Activated CD8-positive, alpha-beta memory T cell treated with anti-CD3 and anti-CD28 coated beads, Interleukin-2, amount 50 U/mL, for 1 hour (primary cell): Measurements from ENCODE around the gene HTR1A.

Experiments
- DNase-seq: peaks from one replicate; pipeline ENCODE4 v3.0.0-alpha.2; 2020; ENCODE audit errors: extremely low read depth

Gene HTR1A

GRCh38 chr5:63962279-63962678 lies at the start of gene HTR1A:
Gene HTR1A (minus strand): TSS chr5:63962445. CDS start chr5:63961719, 726 bp downstream.
- DNase-seq = no peak

DNA sequence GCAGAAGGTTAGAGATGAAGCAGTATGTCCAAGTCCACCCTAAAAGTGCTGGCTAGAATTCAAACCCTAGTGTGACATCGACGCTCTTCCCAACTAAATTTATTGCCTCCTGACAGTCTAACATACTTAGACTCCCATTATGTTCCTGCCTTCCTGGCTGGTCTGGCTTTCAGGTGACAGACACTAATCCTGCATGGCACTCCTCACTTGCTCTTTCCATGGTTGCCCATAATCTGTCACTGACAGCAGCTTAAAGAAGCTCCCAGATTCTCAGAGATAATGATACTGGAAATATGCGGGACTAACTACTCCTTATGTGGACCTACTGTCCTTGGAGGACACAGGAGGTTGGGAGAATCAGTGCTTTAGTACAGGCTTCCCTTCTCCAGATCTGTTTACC lies 41.7 kb upstream of the HTR1A start:
- DNase-seq = no peak

- DNase-seq = no peak
These were observed 37.9 kb upstream of the HTR1A start for GRCh38 chr5:64000096-64000495.

GRCh38 chr5:63987053-63987452 lies 24.8 kb upstream of the HTR1A start:
- DNase-seq = no peak

- no peak for DNase-seq
These were observed 19.6 kb upstream of the HTR1A start for GRCh38 chr5:63981864-63982263.

- DNase-seq = no peak
These were observed 1.7 kb upstream of the HTR1A start for GRCh38 chr5:63963926-63964325.

DNA sequence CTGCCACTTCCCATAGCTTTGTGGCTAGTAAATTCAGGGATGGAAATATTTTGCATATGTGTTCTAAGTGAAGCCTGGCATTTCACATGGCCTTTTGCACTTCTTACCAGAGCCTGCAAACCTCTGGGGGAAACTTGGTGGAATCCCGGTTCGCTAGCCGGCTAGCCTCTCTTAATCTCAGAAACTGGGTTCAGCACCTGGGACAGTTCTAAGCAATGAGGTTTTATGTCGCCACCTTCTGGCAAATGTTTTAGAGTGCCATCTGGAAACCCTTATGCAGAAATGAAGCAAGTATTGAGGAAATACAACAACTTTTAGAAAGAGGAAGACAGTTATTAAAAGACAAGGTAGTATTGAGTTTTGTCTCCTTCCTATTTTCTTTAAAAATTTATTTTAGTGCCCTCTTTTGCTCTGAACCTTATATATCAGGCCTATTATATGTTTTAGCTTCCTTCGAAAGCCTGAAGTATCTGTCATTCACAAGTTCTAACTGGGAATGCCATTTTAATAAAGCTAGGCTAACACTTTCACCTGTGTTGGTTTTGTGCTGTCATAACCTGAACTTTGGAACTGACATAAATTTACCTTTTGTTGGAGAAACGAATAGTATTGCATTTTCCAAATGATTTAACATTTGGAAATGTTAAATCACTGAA lies 963 bp upstream of the HTR1A start:
- DNase-seq = no peak

DNA sequence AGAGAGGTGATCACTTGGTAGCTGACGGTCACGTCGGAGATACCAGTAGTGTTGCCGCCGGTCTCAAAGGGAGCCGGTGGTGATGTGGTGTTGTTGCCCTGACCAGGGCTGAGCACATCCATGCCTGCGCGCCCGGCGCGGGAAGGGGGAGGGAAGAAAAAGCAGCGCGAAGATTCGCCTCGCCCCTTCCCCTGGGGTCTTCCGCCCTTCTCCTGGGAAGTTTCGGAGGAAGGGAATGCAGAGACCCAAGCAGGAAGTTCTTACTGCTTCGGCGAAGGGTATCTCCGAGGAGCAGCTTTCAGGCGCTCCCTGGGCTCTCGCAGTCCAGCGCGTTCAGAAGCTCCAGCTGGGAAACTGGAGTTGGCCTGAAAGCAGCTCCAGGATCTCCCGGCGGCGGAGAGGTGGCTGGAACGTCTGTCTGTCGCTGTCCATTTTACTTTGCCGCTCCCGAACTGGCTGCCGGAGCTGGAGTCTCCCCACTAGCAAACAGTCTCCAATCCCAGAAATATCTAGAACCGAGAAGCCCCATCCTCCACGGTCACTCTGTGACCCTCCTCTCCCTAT lies 565 bp downstream of the HTR1A start:
- DNase-seq = no peak

DNA sequence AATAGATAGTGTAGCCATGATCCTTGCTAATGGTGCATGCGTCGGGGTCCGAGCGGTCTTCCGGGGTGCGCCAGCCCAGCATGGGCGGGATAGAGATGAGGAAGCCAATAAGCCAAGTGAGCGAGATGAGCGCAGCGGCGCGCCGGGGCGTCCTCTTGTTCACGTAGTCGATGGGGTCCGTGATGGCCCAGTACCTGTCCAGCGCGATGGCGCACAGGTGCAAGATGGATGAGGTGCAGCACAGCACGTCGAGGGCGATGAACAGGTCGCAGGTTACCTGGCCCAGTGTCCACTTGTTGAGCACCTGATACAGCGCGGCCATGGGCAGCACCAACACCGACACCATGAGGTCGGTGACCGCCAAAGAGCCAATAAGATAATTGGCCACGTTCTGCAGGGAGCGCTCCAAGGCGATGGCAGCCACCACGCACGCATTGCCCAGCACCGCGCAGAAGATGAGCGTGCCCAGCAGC lies 1.1 kb downstream of the HTR1A start:
- DNase-seq = no peak

DNA sequence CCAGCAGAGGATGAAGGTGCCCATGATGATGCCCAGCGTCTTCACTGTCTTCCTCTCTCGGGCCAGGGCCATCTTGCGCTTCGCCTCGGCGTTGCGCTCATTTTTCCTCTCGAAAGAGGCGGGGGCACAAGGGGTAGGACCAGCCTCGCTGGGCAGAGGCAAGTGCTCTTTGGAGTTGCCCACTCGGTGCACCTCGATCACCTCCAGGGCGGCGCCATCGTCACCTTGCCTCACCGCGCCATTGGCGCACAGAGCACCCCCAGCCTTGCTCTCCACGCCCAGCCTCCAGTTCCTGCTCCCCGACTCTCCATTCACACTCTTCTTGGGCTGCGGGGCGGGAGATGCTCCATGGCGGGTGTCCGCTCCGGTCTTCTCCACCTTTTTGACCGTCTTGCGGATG lies 1.6 kb downstream of the HTR1A start:
- no peak for DNase-seq

GRCh38 chr5:63959177-63959982 lies 2.9 kb downstream of the HTR1A start:
- no peak for DNase-seq

GRCh38 chr5:63958654-63959053 lies 3.6 kb downstream of the HTR1A start:
- no peak for DNase-seq

DNA sequence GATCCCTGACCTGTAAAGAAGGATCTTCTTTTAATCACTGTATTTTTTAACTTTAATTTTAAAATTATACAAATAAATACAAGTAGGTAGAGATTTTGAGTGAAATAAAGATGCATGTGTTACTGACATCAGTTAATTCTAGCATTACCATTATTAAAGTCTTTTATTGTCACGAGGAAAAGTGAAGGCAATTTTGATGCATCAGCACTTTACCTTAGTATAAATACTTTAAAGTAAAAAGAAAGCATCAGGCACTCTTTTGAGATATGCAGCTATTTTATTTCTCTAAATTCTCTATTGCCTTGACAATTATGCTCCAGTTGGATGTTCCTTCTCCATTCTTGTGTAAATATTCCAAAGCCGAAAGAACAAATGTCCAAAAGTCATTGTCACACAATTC lies 4.6 kb downstream of the HTR1A start:
- DNase-seq = no peak

GRCh38 chr5:63953217-63953616 lies 9.0 kb downstream of the HTR1A start:
- DNase-seq = no peak

DNA sequence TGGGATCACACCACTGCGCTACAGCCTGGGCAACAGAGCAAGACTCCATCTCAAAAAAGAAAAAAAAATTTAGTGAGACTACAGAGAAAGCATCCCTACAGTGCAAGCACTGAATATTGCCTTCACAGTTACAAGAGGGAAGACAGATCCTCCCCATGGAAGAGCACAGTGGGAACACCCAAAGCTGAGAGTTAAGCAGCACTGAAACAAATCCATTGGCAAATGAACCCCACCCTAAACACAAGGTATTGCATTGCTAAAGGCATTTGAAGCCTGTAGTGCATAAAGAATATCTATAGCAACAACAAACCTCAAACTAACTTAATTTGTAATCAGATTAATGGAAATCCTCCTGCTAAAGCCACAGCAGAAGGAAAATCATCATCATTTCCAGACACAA lies 27.1 kb downstream of the HTR1A start:
- DNase-seq = no peak

- no peak for DNase-seq
These were observed 30.4 kb downstream of the HTR1A start for GRCh38 chr5:63931836-63932235.

DNA sequence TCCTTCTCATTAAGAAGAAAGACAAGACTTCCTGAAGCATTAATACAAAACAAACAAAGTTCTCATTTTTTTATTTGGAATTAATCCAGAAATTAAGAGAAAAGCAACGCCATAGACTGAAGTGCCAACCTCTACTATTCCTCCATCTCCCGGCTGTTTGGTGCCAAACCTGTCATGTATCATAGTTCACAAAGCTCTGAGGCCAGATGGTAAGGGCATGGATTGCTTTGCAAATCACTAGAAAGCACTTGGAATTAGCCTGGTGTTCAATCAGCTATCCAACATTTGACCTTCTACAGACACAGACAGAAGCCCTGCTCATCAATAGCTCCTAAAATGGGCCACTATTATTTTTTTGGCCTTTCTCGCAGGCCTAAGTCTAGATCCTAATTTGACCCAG lies 33.8 kb downstream of the HTR1A start:
- no peak for DNase-seq

DNA sequence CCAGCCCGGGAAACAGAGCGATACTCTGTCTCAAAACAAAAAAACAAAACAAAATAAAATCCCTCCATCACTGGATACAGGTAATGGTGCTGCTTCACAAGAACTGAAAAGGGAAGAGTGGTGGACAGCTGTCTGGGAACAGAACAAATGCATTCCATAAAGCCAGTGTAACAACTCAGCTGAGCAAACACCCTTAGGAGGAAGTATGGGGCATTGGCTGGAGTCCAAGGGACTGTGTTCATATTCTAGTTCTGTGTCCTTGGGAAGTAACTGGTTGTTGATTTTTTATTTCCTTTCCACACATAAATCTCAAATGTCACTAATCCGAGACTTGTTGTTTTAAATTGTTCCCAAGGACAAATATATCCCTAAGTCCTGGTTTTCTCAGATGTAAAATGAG lies 38.3 kb downstream of the HTR1A start:
- DNase-seq = no peak

DNA sequence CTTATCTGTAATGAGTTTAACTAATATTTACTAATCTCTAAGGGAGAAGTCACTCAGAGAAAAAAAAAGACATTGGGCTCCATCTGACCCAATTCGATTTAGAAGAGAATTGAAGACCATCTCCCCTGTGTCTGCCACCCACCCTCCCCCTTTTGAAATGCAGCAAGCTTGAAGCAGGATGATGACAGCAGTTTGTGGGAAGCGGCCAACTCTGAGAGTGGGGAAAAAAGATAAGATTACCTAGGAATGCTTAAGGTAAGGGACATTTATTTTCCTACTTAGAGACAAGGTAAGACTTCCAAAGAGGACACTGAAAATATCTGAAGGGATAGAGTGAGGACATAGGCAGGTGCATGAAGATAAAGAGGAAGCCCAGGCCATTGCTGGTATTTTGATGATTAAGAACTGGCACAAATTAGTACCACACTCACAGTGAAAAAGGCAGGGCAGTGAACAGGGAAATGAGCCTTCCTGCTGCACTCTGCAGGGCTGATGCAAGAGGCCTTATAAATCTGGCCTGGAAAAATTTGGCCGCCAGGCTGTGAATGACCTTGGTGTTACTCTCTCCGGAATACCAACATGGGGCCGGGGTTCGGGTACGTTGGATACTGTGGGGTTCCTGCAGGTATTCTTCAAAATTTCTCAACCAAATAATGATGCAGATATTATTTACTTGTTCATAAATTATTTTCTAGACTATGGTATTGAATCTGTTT lies 42.3 kb downstream of the HTR1A start:
- DNase-seq = no peak

- no peak for DNase-seq
These were observed 45.5 kb downstream of the HTR1A start for GRCh38 chr5:63916786-63917185.

DNA sequence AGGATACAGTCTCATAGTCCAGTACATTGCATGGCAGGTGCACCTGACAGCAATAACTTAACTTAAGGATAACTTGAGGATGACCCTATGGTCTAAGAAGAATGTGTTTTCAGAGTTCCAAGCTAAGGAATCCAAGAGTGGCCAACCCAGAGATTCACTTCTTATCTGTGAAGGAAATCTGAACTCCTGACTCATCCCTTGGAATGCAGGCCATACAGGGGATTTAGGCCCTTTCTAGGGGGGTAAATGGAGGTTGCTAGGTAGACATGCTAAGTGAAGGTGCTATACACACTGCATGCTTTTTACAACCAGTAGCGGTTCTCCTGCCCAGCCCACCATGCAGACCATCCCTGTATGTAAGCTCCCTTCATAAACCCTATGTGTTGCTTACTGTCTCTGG lies 50.4 kb downstream of the HTR1A start:
- DNase-seq = no peak
